RCC 7860 (cell line): ENCODE results near the gene SLC39A11.

Source experiments
- DNase-seq: peaks from one replicate; pipeline ENCODE4 v3.0.0-alpha.2; 2015; ENCODE audit warnings: low spot score
- FAIRE-seq: peaks from 2 replicates; lab custom pipeline; 2012; peaks lifted over from hg19 to GRCh38; lab: Jason Lieb, UNC

SLC39A11 gene

GRCh38 chr17:72887322-72887721 is 205.2 kb downstream of the SLC39A11 start:
- DNase-seq: no peak
- no peak for FAIRE-seq

GRCh38 chr17:72886622-72887021 is 205.9 kb downstream of the SLC39A11 start:
- FAIRE-seq: no peak
- DNase-seq: no peak

- no peak for FAIRE-seq
- DNase-seq: no peak
These were observed 208.4 kb downstream of the SLC39A11 start for GRCh38 chr17:72884066-72884465.

GRCh38 chr17:72883351-72883750 is 209.1 kb downstream of the SLC39A11 start:
- FAIRE-seq: no peak
- DNase-seq: no peak

GRCh38 chr17:72882426-72882825 is 210.1 kb downstream of the SLC39A11 start:
- FAIRE-seq (no peak), DNase-seq (no peak)

GRCh38 chr17:72879877-72880276 is 212.6 kb downstream of the SLC39A11 start:
- DNase-seq (no peak), FAIRE-seq (no peak)

- DNase-seq (no peak), FAIRE-seq (no peak)
These were observed 213.4 kb downstream of the SLC39A11 start for GRCh38 chr17:72878975-72879660.

- FAIRE-seq (no peak), DNase-seq (no peak)
These were observed 215.1 kb downstream of the SLC39A11 start for GRCh38 chr17:72877348-72877747.

GRCh38 chr17:72876413-72876812 is 216.1 kb downstream of the SLC39A11 start:
- DNase-seq (no peak), FAIRE-seq (no peak)

GRCh38 chr17:72875361-72875760 is 217.1 kb downstream of the SLC39A11 start:
- DNase-seq (no peak), FAIRE-seq (no peak)

GRCh38 chr17:72872396-72872795 is 220.1 kb downstream of the SLC39A11 start:
- no peak for DNase-seq
- no peak for FAIRE-seq

- no peak for DNase-seq
- FAIRE-seq: no peak
These were observed 222.0 kb downstream of the SLC39A11 start for GRCh38 chr17:72870367-72870985.

- FAIRE-seq: no peak
These were observed 222.9 kb downstream of the SLC39A11 start for GRCh38 chr17:72869630-72870029.

GRCh38 chr17:72865954-72866353 is 226.5 kb downstream of the SLC39A11 start:
- no peak for FAIRE-seq
- no peak for DNase-seq

More at GRCh38 chr17:72869630-72870029, 222.9 kb downstream of the SLC39A11 start:
- DNase-seq: no peak

GRCh38 chr17:72863526-72864211 is 228.8 kb downstream of the SLC39A11 start:
- FAIRE-seq (no peak), DNase-seq (no peak)

GRCh38 chr17:72862276-72862999 is 230.1 kb downstream of the SLC39A11 start:
- no peak for FAIRE-seq
- no peak for DNase-seq

- FAIRE-seq (no peak), DNase-seq (no peak)
These were observed 230.7 kb downstream of the SLC39A11 start for GRCh38 chr17:72861811-72862210.

GRCh38 chr17:72860778-72861177 is 231.7 kb downstream of the SLC39A11 start:
- FAIRE-seq (no peak), DNase-seq (no peak)

- FAIRE-seq (no peak), DNase-seq (no peak)
These were observed 233.5 kb downstream of the SLC39A11 start for GRCh38 chr17:72858826-72859495.

GRCh38 chr17:72853440-72854415 is 238.8 kb downstream of the SLC39A11 start:
- FAIRE-seq: no peak
- DNase-seq: no peak
